GM18508 (cell line): ENCODE data around the gene C20orf144.

Source experiments
- ATAC-seq: cut with Tn5 transposase; IDR thresholded peaks from one replicate; pipeline ENCODE4 v1.9.1; 2021; ENCODE audit warnings: moderate number of reproducible peaks; ENCODE audit not compliant: insufficient read depth, unreplicated experiment

C20orf144 gene

DNA sequence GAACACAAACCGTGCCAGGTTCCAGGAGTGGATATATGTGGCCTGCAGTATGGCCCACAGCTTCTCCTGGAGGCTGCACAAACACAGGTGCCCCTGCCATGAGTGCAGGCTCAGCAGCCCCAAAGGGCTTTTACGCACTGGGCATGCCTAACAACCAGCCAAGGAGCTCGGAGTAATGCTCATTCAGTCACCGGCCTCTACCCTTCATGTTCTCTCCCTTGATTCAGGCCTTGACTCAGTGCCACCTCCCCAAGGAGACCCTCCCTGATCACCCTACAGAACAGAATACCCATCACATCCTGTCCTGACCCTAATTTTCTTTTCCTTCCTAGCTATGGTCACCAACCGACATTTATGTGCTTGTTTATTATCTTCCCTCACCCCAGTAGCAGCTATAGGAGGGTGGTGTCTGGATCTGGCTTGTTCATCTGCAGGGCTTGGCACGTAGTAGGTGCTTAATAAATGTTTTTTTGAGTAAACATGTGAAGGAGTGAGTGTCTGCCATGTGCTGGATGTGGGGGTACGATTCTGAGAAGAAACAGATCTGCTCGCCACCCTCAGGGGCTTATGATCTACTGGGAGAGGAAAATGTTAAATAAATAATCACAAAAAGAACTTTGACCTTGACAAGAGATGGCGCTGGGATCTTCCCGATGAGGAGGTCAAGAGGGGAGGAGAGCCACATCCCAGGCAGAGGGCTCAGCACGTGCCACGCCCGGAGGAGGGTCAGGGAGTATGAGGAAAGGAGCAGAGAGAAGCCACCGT is 48.7 kb downstream of the C20orf144 start:
- ATAC-seq: no peak

DNA sequence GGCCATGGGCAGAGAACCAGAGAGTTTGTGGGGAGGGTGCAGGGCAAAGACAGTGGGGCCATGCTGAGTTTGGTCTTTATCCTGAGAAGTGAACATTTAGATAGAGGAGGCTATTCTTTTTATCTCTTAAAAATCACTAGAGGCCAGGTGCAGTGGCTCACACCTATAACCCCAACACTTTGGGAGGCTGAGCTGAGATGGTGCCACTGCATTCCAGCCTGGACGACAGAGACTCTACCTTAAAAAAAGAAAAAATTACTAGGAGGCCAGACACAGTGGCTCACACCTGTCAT is 49.3 kb downstream of the C20orf144 start:
- no peak for ATAC-seq
